ENCODE measurements around the gene DPT. TPM values are rescaled to one million over a fixed set of nuclear protein-coding genes. Genes with fewer than 3 reads are reported as not detected.

The DPT gene
- total RNA-seq, 4 donors from 2014 or later = 21.3 to 81.5 (median 40.0) TPM

DNA sequence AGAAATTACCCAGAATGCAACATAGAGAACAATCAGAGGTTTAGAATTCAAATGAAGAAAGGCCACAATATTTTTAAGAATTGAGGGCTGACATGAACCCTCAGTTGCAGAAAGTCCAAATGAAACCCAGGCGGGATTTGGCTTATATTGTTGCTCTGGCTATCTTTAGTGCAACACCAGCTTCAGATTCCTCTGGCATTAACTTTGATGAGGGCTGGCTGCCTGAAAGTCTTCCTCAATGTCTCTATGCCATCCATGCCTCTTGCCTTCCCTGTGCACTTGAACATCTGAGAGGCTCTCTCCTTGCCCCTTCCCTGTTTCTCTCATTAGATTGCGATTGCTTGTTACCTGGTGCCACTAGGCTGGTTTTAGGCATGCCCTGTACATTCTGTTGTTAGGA lies 31.2 kb upstream of the DPT start:
- WGBS, 2 donors = 88 to 93% methylated on average over 2 of the region's 2 CpGs
- Histone ChIP-seq H3K36me3 (no peaks in the 10 kb centered on the region), H3K4me1 (no peaks in the 10 kb centered on the region), H3K9me3 (no peaks in the 10 kb centered on the region), H3K27me3 (no peaks in the 10 kb centered on the region), H3K4me3 (no peak overlapping the region), H3K27ac (no peak overlapping the region)
- TF ChIP-seq POLR2A (IDR thresholded peaks at IDR 0.05) = no peak
- TF ChIP-seq, protein P1, sequence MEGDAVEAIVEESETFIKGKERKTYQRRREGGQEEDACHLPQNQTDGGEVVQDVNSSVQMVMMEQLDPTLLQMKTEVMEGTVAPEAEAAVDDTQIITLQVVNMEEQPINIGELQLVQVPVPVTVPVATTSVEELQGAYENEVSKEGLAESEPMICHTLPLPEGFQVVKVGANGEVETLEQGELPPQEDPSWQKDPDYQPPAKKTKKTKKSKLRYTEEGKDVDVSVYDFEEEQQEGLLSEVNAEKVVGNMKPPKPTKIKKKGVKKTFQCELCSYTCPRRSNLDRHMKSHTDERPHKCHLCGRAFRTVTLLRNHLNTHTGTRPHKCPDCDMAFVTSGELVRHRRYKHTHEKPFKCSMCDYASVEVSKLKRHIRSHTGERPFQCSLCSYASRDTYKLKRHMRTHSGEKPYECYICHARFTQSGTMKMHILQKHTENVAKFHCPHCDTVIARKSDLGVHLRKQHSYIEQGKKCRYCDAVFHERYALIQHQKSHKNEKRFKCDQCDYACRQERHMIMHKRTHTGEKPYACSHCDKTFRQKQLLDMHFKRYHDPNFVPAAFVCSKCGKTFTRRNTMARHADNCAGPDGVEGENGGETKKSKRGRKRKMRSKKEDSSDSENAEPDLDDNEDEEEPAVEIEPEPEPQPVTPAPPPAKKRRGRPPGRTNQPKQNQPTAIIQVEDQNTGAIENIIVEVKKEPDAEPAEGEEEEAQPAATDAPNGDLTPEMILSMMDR (IDR thresholded peaks at IDR 0.05) = no peak
- TF ChIP-seq EP300 (IDR thresholded peaks at IDR 0.05) = no peak
- DNase-seq (ENCODE audit: low spot score in 2 of 2) = no peak

DNA sequence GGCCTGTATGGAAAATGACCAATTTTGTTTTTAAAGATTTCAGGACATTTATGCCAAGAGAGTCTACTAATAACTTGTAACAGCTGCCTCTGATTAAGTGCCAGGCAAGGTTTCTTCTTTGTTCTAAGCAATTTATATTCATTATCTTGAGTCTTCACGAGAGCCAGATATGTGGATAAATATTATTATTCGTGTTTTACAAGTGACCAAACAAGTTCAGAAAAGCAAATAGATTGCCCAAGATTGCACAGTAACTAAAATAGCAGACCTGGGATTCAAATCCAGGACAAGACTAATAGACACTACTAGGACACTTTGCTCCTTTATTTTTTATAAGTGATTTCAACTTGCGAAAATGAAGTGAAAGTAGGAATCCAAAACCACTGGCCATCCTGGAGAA lies 30.1 kb upstream of the DPT start:
- DNase-seq (ENCODE audit: low spot score in 2 of 2) = no peak
- Histone ChIP-seq H3K27me3 (no peaks in the 10 kb centered on the region), H3K4me3 (no peak overlapping the region), H3K4me1 (no peaks in the 10 kb centered on the region), H3K9me3 (no peaks in the 10 kb centered on the region), H3K27ac (no peak overlapping the region), H3K36me3 (no peaks in the 10 kb centered on the region)
- TF ChIP-seq, protein P1 (IDR thresholded peaks at IDR 0.05) = no peak
- TF ChIP-seq EP300 (IDR thresholded peaks at IDR 0.05) = no peak
- TF ChIP-seq POLR2A (IDR thresholded peaks at IDR 0.05) = no peak
- WGBS, 2 donors = 60 to 74% methylated on average over 3 of the region's 3 CpGs

DNA sequence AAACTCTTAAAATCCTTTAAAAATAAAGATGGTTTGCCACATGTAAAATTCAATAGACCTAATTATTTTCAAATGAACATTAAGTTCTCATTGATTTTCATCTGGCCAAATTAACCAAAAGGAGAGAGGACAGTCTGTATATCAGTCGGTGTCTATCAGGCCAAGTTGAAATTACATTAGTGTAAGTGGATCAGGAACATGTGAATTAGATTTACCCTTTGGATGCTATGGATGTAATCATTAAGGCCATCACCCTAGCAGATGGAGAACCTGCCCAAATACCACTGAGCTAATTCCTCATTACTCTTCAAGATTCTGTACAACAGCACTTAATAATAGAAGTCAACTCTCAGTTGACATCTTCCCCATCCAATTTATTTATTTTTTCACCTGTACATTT lies 29.5 kb upstream of the DPT start:
- Histone ChIP-seq H3K4me1 (no peaks in the 10 kb centered on the region), H3K36me3 (no peaks in the 10 kb centered on the region), H3K9me3 (no peaks in the 10 kb centered on the region), H3K27me3 (no peaks in the 10 kb centered on the region), H3K4me3 (no peak overlapping the region), H3K27ac (no peak overlapping the region)
- 94 to 98% methylated on average over 1 of the region's 1 CpG for WGBS, 2 donors
- TF ChIP-seq, protein P1 (IDR thresholded peaks at IDR 0.05) = no peak
- TF ChIP-seq POLR2A (IDR thresholded peaks at IDR 0.05) (no peak), EP300 (IDR thresholded peaks at IDR 0.05) (no peak)
- no peak for DNase-seq (ENCODE audit: low spot score in 2 of 2)

DNA sequence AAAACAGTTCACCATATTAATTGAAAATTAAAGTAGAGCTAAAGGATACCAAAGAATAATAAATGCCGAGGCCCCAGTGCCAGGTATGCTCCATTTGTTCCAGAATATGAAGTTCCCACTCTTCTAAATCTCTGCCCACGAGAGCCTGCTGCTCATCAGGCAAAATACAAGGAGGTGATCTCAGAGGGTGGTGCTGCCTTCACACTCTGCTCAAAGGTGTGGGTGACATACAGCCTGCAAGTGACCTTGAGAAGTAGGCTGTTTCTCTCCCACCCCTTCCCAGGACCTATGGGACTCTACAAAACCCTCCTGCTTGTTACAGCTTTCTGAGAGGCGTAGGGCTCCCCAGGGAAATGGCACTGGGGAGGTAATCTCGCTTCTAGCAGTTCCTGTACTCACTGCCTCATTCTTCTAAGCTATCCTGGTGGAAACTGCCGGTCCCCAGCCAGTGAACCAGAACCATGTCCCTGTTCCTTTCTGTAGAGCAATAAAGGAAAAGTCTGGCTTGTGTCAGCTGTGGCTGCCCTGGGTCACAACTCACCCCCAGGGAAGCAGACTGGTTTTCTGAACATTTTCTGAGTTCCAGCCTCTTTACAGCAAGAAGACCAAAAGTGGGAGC lies 26.9 kb upstream of the DPT start:
- DNase-seq (ENCODE audit: low spot score in 2 of 2) = no peak
- Histone ChIP-seq H3K36me3 (no peaks in the 10 kb centered on the region), H3K4me1 (no peaks in the 10 kb centered on the region), H3K4me3 (no peak overlapping the region), H3K9me3 (no peaks in the 10 kb centered on the region), H3K27ac (no peak overlapping the region), H3K27me3 (no peaks in the 10 kb centered on the region)
- TF ChIP-seq, protein P1 (IDR thresholded peaks at IDR 0.05) = no peak
- TF ChIP-seq EP300 (IDR thresholded peaks at IDR 0.05) (no peak), POLR2A (IDR thresholded peaks at IDR 0.05) (no peak)
- 64 to 66% methylated on average over 5 of the region's 5 CpGs for WGBS, 2 donors

DNA sequence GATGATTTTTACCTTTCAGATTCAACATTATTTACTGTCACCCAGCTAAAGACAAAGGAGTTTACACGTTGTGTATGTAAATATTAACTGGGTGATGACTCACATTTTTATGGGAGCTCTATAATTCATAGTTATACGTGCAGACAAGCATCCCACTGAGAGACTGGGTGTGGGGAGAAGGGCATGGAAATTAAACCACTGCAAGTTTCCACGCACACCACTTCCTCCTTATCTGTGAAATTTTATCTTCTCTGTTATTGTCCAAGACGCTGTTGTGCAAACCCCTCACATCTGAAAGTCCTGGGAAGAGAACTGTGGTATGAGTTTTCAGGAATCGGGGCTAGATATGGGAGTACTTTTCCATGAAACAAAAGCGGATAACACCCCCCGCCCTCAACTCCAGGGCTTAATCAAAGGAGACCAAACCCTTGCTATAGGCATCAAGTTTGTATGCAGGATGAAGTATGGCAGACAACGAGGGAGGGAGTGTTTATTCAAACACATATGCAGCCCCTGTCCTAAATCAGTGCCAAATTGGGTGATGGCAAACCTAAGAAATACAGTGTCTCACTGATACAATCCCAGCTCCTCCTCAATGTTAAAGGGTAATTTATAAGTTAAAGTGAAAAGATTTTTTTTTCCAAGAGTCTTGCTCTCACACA lies 23.3 kb upstream of the DPT start:
- Histone ChIP-seq H3K36me3 (no peaks in the 10 kb centered on the region), H3K27me3 (no peaks in the 10 kb centered on the region), H3K9me3 (no peaks in the 10 kb centered on the region), H3K4me1 (no peaks in the 10 kb centered on the region), H3K27ac (no peak overlapping the region), H3K4me3 (no peak overlapping the region)
- no peak for DNase-seq (ENCODE audit: low spot score in 2 of 2)
- 50 to 52% methylated on average over 8 of the region's 8 CpGs for WGBS, 2 donors
- TF ChIP-seq EP300 (IDR thresholded peaks at IDR 0.05) = no peak
- TF ChIP-seq POLR2A (IDR thresholded peaks at IDR 0.05) = no peak
- TF ChIP-seq, protein P1 (IDR thresholded peaks at IDR 0.05) = no peak
